K562 (cell line): ENCODE measurements around the gene SLC39A6. TPM values are rescaled to one million over a fixed set of nuclear protein-coding genes. Genes with fewer than 3 reads are reported as not detected.

Experiments used
- ATAC-seq: fragments of 200-7000 bp; cut with Tn5 transposase; 3 replicates; pipeline ENCODE4 v1.9.1; 2020; ENCODE audit warnings: moderate library complexity
- BruUV-seq: library from RNA; stranded (reverse); fragments of 400-500 nt; replicated peaks from 2 replicates; lab custom pipeline; 2021; lab: Mats Ljungman, UMichigan
- CTCF ChIA-PET: fragments of 300-600 bp; formaldehyde crosslinking; extraction: SDS; loops from one replicate; lab custom pipeline; 2021; ENCODE audit warnings: low intra/inter-chr PET ratio; lab: Yijun Ruan, JAX
- POLR2A ChIA-PET: fragments of 300-600, 350-650 bp; sonication (Branson Sonifier 250); formaldehyde crosslinking; extraction: SDS; loops from one replicate; lab custom pipeline; 2021; ENCODE audit warnings: antibody characterized with exemption, inconsistent platforms; lab: Yijun Ruan, JAX
- DNase-seq, 4 experiments: peaks; one replicate each; pipeline versions ENCODE4 v3.0.0 to v3.0.0-alpha.2; 2011 to 2018; ENCODE audit warnings: low spot score in 3 of 4, mixed read lengths in 3 of 4; ENCODE audit errors: extremely low read depth in 1 of 4
- FAIRE-seq: peaks from 2 replicates; lab custom pipeline; 2011; peaks lifted over from hg19 to GRCh38; lab: Jason Lieb, UNC
- H2AFZ ChIP-seq: 2 replicates; pipeline ENCODE4 v1.6.0; 2011; ENCODE audit warnings: low read depth, low read length, control low read depth, inconsistent platforms
- H3K27ac ChIP-seq: fragments of 200-600 bp; 3 replicates; pipeline ENCODE4 v1.8.0; 2011; ENCODE audit warnings: low read depth, mild to moderate bottlenecking, control low read depth, inconsistent platforms, low read length, moderate library complexity, mixed read lengths; ENCODE audit errors: extremely low read depth
- H3K27me3 ChIP-seq, 2 experiments: fragments of 300-600 bp in 1 of 2; 2 replicates in 1 of 2; 3 replicates in 1 of 2; pipeline versions ENCODE4 v1.6.0 to v1.8.0; 2011; ENCODE audit warnings: inconsistent platforms in 2 of 2, low read length in 2 of 2, mild to moderate bottlenecking in 1 of 2, mixed read lengths in 1 of 2, moderate library complexity in 1 of 2; ENCODE audit not compliant: control insufficient read depth in 2 of 2, insufficient read depth in 2 of 2
- H3K36me3 ChIP-seq: fragments of 300-600 bp; 3 replicates; pipeline ENCODE4 v1.8.0; 2011; ENCODE audit warnings: mild to moderate bottlenecking, low read length, inconsistent platforms; ENCODE audit not compliant: control insufficient read depth, insufficient read depth
- H3K4me1 ChIP-seq, 2 experiments: fragments of 200-600 bp in 1 of 2; replicated peaks in 1 of 2; 2 replicates in 1 of 2; 3 replicates in 1 of 2; pipeline versions ENCODE4 v1.5.1 to v1.8.0; 2011; ENCODE audit warnings: inconsistent platforms in 2 of 2, low read length in 2 of 2, mild to moderate bottlenecking in 1 of 2, mixed read lengths in 1 of 2, moderate library complexity in 1 of 2; ENCODE audit not compliant: control insufficient read depth in 2 of 2, insufficient read depth in 2 of 2
- H3K4me2 ChIP-seq: 2 replicates; pipeline ENCODE4 v1.6.1; 2011; ENCODE audit warnings: low read length, control low read depth, inconsistent platforms, mixed read lengths; ENCODE audit not compliant: insufficient read depth
- H3K4me3 ChIP-seq: fragments of 200-600 bp; sonication (generic), shearing (Covaris generic); 2 replicates; pipeline ENCODE4 v1.5.1; 2016; ENCODE audit warnings: control low read depth, inconsistent platforms
- H3K79me2 ChIP-seq: fragments of 200-600 bp; 3 replicates; pipeline ENCODE4 v1.8.0; 2011; ENCODE audit warnings: low read length, inconsistent platforms; ENCODE audit not compliant: control insufficient read depth, insufficient read depth
- H3K9ac ChIP-seq, 2 experiments: 2 replicates each; pipeline versions ENCODE4 v1.6.0 to v1.6.1; 2011; ENCODE audit warnings: low read depth in 2 of 2, low read length in 2 of 2, control low read depth in 1 of 2, inconsistent platforms in 1 of 2, mild to moderate bottlenecking in 1 of 2, mixed read lengths in 1 of 2; ENCODE audit not compliant: insufficient read depth in 1 of 2
- H3K9me1 ChIP-seq: one replicate; pipeline ENCODE4 v1.6.0; 2011; ENCODE audit warnings: inconsistent platforms, mild to moderate bottlenecking, low read length, moderate library complexity; ENCODE audit not compliant: control insufficient read depth, insufficient read depth
- H3K9me3 ChIP-seq: replicated peaks from 2 replicates; pipeline ENCODE4 v1.5.1; 2011; ENCODE audit warnings: low read depth, low read length, inconsistent platforms; ENCODE audit not compliant: control insufficient read depth, insufficient read depth
- H4K20me1 ChIP-seq: replicated peaks from 2 replicates; pipeline ENCODE4 v1.6.1; 2011; ENCODE audit warnings: low read length, inconsistent platforms, mixed read lengths; ENCODE audit not compliant: control insufficient read depth, insufficient read depth
- CAMTA2 ChIP-seq: fragments of 250-450 bp; sonication (Bioruptor Pico); conservative IDR thresholded peaks from 2 replicates; pipeline ENCODE4 v1.5.1; 2022
- CBX5 ChIP-seq: IDR thresholded peaks from 2 replicates; pipeline ENCODE4 v1.6.1; 2014; ENCODE audit warnings: low read depth, borderline replicate concordance
- DNMT1 ChIP-seq: fragments of 450-650 bp; IDR thresholded peaks from 2 replicates; pipeline ENCODE4 v1.6.1; 2016; ENCODE audit warnings: antibody characterized with exemption, mild to moderate bottlenecking
- ELF1 ChIP-seq: fragments of 200-800 bp; sonication (Bioruptor generic); IDR thresholded peaks from 2 replicates; pipeline ENCODE4 v1.6.1; 2016; ENCODE audit warnings: missing genetic modification characterization, missing compliant biosample characterization
- FUS ChIP-seq: fragments of 200-400 bp; formaldehyde crosslinking; optimal IDR thresholded peaks from 2 replicates; pipeline ENCODE3; 2017; ENCODE audit warnings: low read depth, low read length
- HNRNPL ChIP-seq: fragments of 200-400 bp; formaldehyde crosslinking; IDR thresholded peaks from 2 replicates; pipeline ENCODE4 v1.6.1; 2017; ENCODE audit warnings: low read depth, mild to moderate bottlenecking, low read length
- ID3 ChIP-seq, 2 experiments: fragments of 250-450 bp in 1 of 2; fragments of 450-650 bp in 1 of 2; sonication (Bioruptor Pico) in 1 of 2; IDR thresholded peaks; 2 replicates each; pipeline versions ENCODE4 v1.6.1 to v1.8.0; 2016 to 2021; ENCODE audit warnings: mild to moderate bottlenecking in 2 of 2, moderate library complexity in 2 of 2, missing compliant biosample characterization in 1 of 2, missing genetic modification characterization in 1 of 2
- IRF2 ChIP-seq: sonication (generic); formaldehyde crosslinking; IDR thresholded peaks from 2 replicates; pipeline ENCODE4 v1.8.1; 2022; ENCODE audit warnings: mild to moderate bottlenecking, missing genetic modification reagents
- NCOA2 ChIP-seq, 2 experiments: fragments of 450-650 bp; IDR thresholded peaks; 2 replicates each; pipeline ENCODE4 v1.6.1; 2018; ENCODE audit warnings: mild to moderate bottlenecking in 2 of 2, moderate library complexity in 1 of 2; ENCODE audit not compliant: partially characterized antibody in 2 of 2
- SMARCB1 ChIP-seq: IDR thresholded peaks from 2 replicates; pipeline ENCODE4 v1.6.1; 2011; ENCODE audit warnings: improper control_type of control experiment, low read depth; ENCODE audit not compliant: insufficient read length
- SMC3 ChIP-seq: conservative IDR thresholded peaks from 2 replicates; pipeline ENCODE4 v1.6.1; 2011; ENCODE audit warnings: low read depth, low read length, improper control_type of control experiment; ENCODE audit not compliant: insufficient read depth
- TFAP4 ChIP-seq: sonication (generic); formaldehyde crosslinking; IDR thresholded peaks from 2 replicates; pipeline ENCODE4 v1.8.0; 2022; ENCODE audit warnings: missing genetic modification reagents, mild to moderate bottlenecking, moderate library complexity, borderline replicate concordance
- ZBTB7A ChIP-seq: IDR thresholded peaks from 2 replicates; pipeline ENCODE4 v1.6.1; 2011; ENCODE audit warnings: low read depth, mild to moderate bottlenecking, low read length, moderate library complexity, borderline replicate concordance; ENCODE audit not compliant: control insufficient read depth
- ZFP91 ChIP-seq: sonication (generic); formaldehyde crosslinking; IDR thresholded peaks from 2 replicates; pipeline ENCODE4 v1.8.0; 2022; ENCODE audit warnings: mild to moderate bottlenecking, missing genetic modification reagents
- ZNF175 ChIP-seq: fragments of 200-800 bp; sonication (Bioruptor generic); IDR thresholded peaks from 2 replicates; pipeline ENCODE4 v1.6.1; 2016; ENCODE audit warnings: low read depth, mild to moderate bottlenecking, missing genetic modification characterization, missing compliant biosample characterization
- ZNF316 ChIP-seq: fragments of 450-650 bp; IDR thresholded peaks from 2 replicates; pipeline ENCODE4 v1.6.1; 2016
- ZNF444 ChIP-seq: fragments of 250-450 bp; sonication (Bioruptor Pico); IDR thresholded peaks from 2 replicates; pipeline ENCODE4 v1.4.0; 2020; ENCODE audit warnings: mild to moderate bottlenecking, moderate library complexity
- ZNF655 ChIP-seq: fragments of 250-450 bp; sonication (Bioruptor Pico); IDR thresholded peaks from 2 replicates; pipeline ENCODE4 v1.5.0; 2021
- ZNF780A ChIP-seq: fragments of 250-450 bp; sonication (Bioruptor Pico); IDR thresholded peaks from 2 replicates; pipeline ENCODE4 v1.5.0; 2021; ENCODE audit warnings: mild to moderate bottlenecking
- WGBS: fragments of 100-300 bp; shearing (Covaris generic); methylation state at CpG from one replicate; pipeline ENCODE4 v1.1.6; 2016; ENCODE audit warnings: low coverage, mixed read lengths; ENCODE audit not compliant: insufficient coverage; ENCODE audit errors: missing lambda C conversion rate; 5-methylcytosine and 5-hydroxymethylcytosine counted together
- in situ Hi-C: fragments of 300-500 bp; cut with MboI; formaldehyde crosslinking; loops from 4 replicates; pipeline ENCODE4 v1.15.0; 2018; ENCODE audit warnings: inconsistent platforms, mixed read lengths
- intact Hi-C: fragments of 100-400 bp; cut with micrococcal nuclease; formaldehyde crosslinking; loops from 2 replicates; pipeline ENCODE4 v1.14.2; 2022
- polyA plus RNA-seq, 8 experiments: library from polyadenylated mRNA; depleted of rRNA in 4 of 8; stranded (reverse) in 5 of 8; unstranded in 3 of 8; fragments of >200 nt; fragmentation: Nextera tagmentation in 2 of 8; fragmentation: Illumina TruSeq in 1 of 8; extraction: Ambion mirVana in 2 of 8; extraction: Trizol in 1 of 8; gene quantifications; 2 replicates each; pipeline versions ENCODE4 v1.2.1 to v1.2.3, GENCODE V29; 2011 to 2014; ENCODE audit warnings: inconsistent platforms in 1 of 8, missing spikeins in 1 of 8
- total RNA-seq, 7 experiments: library from RNA; depleted of rRNA in 6 of 7; stranded (reverse); fragments of >200 nt in 6 of 7; fragmentation: Illumina TruSeq in 2 of 7; extraction: Trizol in 2 of 7; gene quantifications; 2 replicates each; pipeline versions ENCODE4 v1.2.1 to v1.2.3, GENCODE V29; 2011 to 2021; ENCODE audit warnings: low replicate concordance in 1 of 7

The SLC39A6 gene
- total and polyA plus RNA-seq, 9 of the 15 experiments (the other 6 are each of a cell fraction or from before 2014, with no cell fraction given) = 5.6 to 23.8 (median 17.4) TPM

- Histone ChIP-seq H3K79me2 (no peaks in the 10 kb centered on the region; the same call in 2 of the 3 replicates), H3K4me1 (no peaks in the 10 kb centered on the region), H3K9me3 (no peaks in the 10 kb centered on the region), H3K36me3 (peaks cover 96% of the 10 kb centered on the region), H3K4me2 (no peak overlapping the region), H4K20me1 (no peaks in the 10 kb centered on the region), H3K27me3 (no peaks in the 10 kb centered on the region), H2AFZ (no peak overlapping the region), H3K4me3 (no peak overlapping the region), H3K27ac (no peak overlapping the region), H3K9ac (no peak overlapping the region), H3K9me1 (no peaks in the 10 kb centered on the region)
- FAIRE-seq = no peak
- CTCF ChIA-PET = no interaction called here
- in situ Hi-C loops = no loop called here
- ATAC-seq = no peak
- POLR2A ChIA-PET = interaction anchor here (1.4 kb wide), 2 partner anchors 11 to 14 kb away, joined by 4 to 5 read pairs; partner anchors contain the start of gene SLC39A6
- TF ChIP-seq ZNF316 (no peak), ZNF780A (no peak), CAMTA2 (CRISPR knock-in tag) (no peak), ZNF444 (CRISPR knock-in tag) (no peak), HNRNPL (no peak), CBX5 (no peak), SMARCB1 (no peak), NCOA2 (IDR thresholded peaks at IDR 0.05; ENCODE audit: partially characterized antibody in 2 of 2) (no peak), IRF2 (CRISPR knock-in tag) (no peak), ZBTB7A (no peak), ZNF175 (CRISPR knock-in tag) (no peak), SMC3 (no peak), ZFP91 (CRISPR knock-in tag) (no peak), DNMT1 (no peak), FUS (no peak), ID3 (CRISPR knock-in tag; IDR thresholded peaks at IDR 0.05) (no peak), ID3 (tag; IDR thresholded peaks at IDR 0.05) (no peak), ZNF655 (no peak), ELF1 (tag) (no peak), TFAP4 (CRISPR knock-in tag) (no peak)
- 100% methylated on average over 3 of the region's 3 CpGs for WGBS
- BruUV-seq = no TSS peak
- no peak for DNase-seq
- intact Hi-C loops = no loop called here
These were observed 13.6 kb upstream of the SLC39A6 start for GRCh38 chr18:36142751-36143150.
